KOPT-K1 (cell line): ENCODE data around the gene RBFOX2.
"Not testable (repeated sequence)": the region's sequence is repeated elsewhere in the genome, so short reads cannot be mapped to it uniquely, and the experiment has no call there.

Source experiments
- H3K27ac ChIP-seq: fragments of 200-600 bp; sonication (generic); 2 replicates; pipeline ENCODE4 v1.5.1; 2016; ENCODE audit warnings: antibody characterized with exemption, mild to moderate bottlenecking, low read depth, low read length; ENCODE audit not compliant: poor library complexity, severe bottlenecking
- H3K36me3 ChIP-seq: fragments of 200-600 bp; sonication (generic); 2 replicates; pipeline ENCODE4 v1.5.1; 2017; ENCODE audit warnings: antibody characterized with exemption, mild to moderate bottlenecking, low read length, moderate library complexity; ENCODE audit not compliant: insufficient read depth
- H3K9me3 ChIP-seq: fragments of 200-600 bp; sonication (generic); 2 replicates; pipeline ENCODE4 v1.5.1; 2017; ENCODE audit warnings: antibody characterized with exemption, low read length, mild to moderate bottlenecking; ENCODE audit not compliant: insufficient read depth, poor library complexity, severe bottlenecking

The RBFOX2 gene

GRCh38 chr22:36053242-36054147, 24.9 kb upstream of the RBFOX2 start:
- Histone ChIP-seq H3K27ac (no peak overlapping the region), H3K36me3 (no peaks in the 10 kb centered on the region), H3K9me3 (no peaks in the 10 kb centered on the region)

DNA sequence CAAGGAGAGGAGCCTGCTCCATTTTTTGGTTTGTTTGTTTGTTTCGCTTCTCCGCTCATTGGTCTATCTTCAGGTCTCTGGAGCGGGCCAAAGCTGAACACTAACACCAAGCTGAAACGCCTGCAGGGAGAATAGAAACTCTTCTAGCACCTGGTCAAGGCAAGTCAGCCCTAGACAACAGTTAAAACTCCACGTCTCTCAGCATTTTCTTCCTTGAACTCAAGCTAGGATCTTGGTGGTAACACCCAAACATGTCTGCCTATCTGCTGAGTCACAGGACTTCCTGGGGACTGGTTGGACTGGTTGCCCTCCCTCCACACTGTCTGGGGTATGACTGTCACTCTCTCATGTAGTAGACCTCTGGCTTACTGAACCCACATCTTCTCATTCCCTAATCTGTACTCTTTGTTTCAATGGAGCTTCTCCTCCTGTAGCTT, 23.9 kb upstream of the RBFOX2 start:
- no peak overlapping the region for H3K27ac ChIP-seq
- H3K36me3 ChIP-seq: no peaks in the 10 kb centered on the region
- H3K9me3 ChIP-seq: no peaks in the 10 kb centered on the region

DNA sequence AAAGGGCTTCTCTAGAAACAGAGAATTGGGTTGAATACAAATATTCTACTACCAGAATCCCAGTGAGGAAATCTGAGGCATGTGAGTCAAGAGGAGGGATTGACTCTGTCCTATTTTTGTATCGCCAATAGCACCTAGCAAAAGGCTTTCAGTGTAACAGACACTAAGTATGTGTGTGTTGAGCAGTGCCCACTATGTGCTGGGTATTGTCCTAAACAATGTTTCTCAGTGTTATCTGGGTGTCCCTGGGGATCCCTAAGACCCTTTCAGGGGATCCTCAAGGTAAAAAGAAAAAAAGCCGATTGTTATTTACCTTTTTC, 21.0 kb upstream of the RBFOX2 start:
- Histone ChIP-seq H3K27ac (no peak overlapping the region), H3K36me3 (no peaks in the 10 kb centered on the region)

GRCh38 chr22:36048911-36049677, 20.5 kb upstream of the RBFOX2 start:
- Histone ChIP-seq H3K27ac (no peak overlapping the region), H3K36me3 (no peaks in the 10 kb centered on the region)

More for the DNA sequence above, 21.0 kb upstream of the RBFOX2 start:
- no peaks in the 10 kb centered on the region for H3K9me3 ChIP-seq

GRCh38 chr22:36044517-36044916, 15.9 kb upstream of the RBFOX2 start:
- H3K36me3 ChIP-seq, H3K9me3 ChIP-seq, H3K27ac ChIP-seq: not testable (repeated sequence)

More at GRCh38 chr22:36048911-36049677, 20.5 kb upstream of the RBFOX2 start:
- H3K9me3 ChIP-seq: no peaks in the 10 kb centered on the region

- no peaks in the 10 kb centered on the region for H3K9me3 ChIP-seq
- H3K27ac ChIP-seq: no peak overlapping the region
- H3K36me3 ChIP-seq: no peaks in the 10 kb centered on the region
Measured at GRCh38 chr22:36042240-36042639, 13.6 kb upstream of the RBFOX2 start.

DNA sequence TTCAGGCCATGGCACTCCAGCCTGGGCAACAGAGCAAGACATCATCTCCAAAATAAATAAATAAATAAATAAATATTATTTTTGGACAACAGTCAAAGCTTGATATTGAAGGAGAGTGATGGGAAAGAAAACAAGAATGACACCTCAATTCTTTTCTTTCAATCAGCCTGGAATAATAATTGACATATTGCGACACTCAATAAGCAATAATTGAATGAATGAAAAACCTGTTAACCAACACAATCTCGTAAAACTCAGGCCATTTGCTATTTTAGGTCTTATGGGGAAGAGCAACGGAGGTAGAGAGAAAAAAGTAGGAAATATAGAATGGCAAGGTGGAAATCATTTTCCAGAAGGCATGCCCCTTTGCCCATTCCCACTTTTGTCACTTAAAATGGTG, 10.5 kb upstream of the RBFOX2 start:
- Histone ChIP-seq H3K36me3 (no peaks in the 10 kb centered on the region), H3K27ac (no peak overlapping the region), H3K9me3 (no peaks in the 10 kb centered on the region)

- Histone ChIP-seq H3K9me3 (no peaks in the 10 kb centered on the region), H3K27ac (no peak overlapping the region), H3K36me3 (no peaks in the 10 kb centered on the region)
Measured at GRCh38 chr22:36037102-36037758, 8.6 kb upstream of the RBFOX2 start.

GRCh38 chr22:36036167-36036624, 7.6 kb upstream of the RBFOX2 start:
- H3K9me3 ChIP-seq: no peaks in the 10 kb centered on the region
- H3K36me3 ChIP-seq: no peaks in the 10 kb centered on the region
- no peak overlapping the region for H3K27ac ChIP-seq

GRCh38 chr22:36032611-36033010, 4.0 kb upstream of the RBFOX2 start:
- Histone ChIP-seq H3K9me3 (no peaks in the 10 kb centered on the region), H3K27ac (no peak overlapping the region), H3K36me3 (no peaks in the 10 kb centered on the region)

DNA sequence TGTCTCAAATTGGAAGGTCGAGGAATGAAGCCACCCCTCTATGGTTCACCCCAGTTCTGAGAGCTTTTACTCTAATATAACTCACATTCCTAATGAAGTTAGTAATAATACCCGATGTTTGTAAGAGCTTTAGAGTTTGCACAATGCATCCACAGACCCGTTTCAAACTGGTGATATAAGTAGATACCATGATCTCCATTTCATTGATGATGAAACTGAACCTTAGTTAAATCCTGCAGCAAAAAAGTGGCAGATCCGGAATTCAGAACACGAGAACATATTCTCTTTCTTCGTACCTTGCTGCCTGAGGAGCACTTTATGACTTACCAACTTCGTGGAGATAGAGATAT, 757 bp upstream of the RBFOX2 start:
- no peaks in the 10 kb centered on the region for H3K9me3 ChIP-seq
- H3K36me3 ChIP-seq: no peaks in the 10 kb centered on the region
- H3K27ac ChIP-seq: no peak overlapping the region

- Histone ChIP-seq H3K9me3 (no peaks in the 10 kb centered on the region), H3K36me3 (no peaks in the 10 kb centered on the region), H3K27ac (no peak overlapping the region)
Measured at GRCh38 chr22:36027935-36028645, 534 bp downstream of the RBFOX2 start.

- H3K9me3 ChIP-seq: no peaks in the 10 kb centered on the region
- H3K27ac ChIP-seq: no peak overlapping the region
- H3K36me3 ChIP-seq: no peaks in the 10 kb centered on the region
Measured at GRCh38 chr22:36027579-36027934, 1.1 kb downstream of the RBFOX2 start.

DNA sequence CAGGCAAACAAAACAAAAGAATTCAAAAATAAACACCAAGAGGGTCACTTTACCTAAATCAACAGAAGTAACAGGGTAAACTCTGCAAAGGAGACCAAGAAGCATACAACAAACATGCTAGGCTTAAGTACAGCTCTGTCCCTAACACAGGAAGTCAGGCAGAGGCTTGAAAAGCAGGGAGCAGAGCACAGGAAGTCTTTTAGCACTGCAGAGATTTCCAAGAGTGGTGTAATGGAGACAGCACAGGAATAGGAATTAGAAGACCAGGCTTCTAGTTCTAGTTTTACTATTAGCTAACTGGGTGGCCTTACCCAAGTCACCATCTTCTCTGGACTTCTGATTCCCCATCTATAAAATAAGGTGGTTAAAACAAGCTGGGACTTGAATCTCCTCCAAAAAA, 1.9 kb downstream of the RBFOX2 start:
- no peak overlapping the region for H3K27ac ChIP-seq
- H3K36me3 ChIP-seq: no peaks in the 10 kb centered on the region

DNA sequence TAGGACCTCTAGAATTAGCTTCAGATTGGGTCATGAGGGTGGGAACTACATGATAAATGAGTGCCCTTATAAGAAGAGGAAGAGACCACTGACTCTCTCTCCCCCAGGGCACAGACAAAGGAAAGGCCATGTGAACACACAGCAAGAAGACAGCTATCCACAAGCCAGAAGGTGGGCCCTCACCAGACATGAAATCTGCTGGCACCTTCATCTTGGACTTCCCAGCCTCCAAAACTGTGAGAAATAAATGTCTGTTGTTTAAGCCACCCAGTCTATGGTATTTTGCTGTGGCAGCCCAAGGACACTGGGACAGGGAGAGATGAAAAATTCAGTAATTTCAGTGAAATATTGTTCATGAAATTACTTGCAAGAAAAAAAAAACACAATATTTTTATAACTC, 5.9 kb downstream of the RBFOX2 start:
- no peak overlapping the region for H3K27ac ChIP-seq
- H3K36me3 ChIP-seq: no peaks in the 10 kb centered on the region
- H3K9me3 ChIP-seq: no peaks in the 10 kb centered on the region

More for the DNA sequence above, 1.9 kb downstream of the RBFOX2 start:
- no peaks in the 10 kb centered on the region for H3K9me3 ChIP-seq
